ENCODE data around the gene STH. TPM values are rescaled to one million over a fixed set of nuclear protein-coding genes. Genes with fewer than 3 reads are reported as not detected.

STH gene
- total RNA-seq, 1 experiment from 2014 or later: not detected

- Mint-ChIP-seq H3K36me3 (ENCODE audit: insufficient read depth, unreplicated experiment) (no peaks in the 10 kb centered on the region), H3K27ac (ENCODE audit: low read depth, unreplicated experiment) (no peak overlapping the region), H3K9me3 (ENCODE audit: unreplicated experiment) (no peaks in the 10 kb centered on the region), H3K4me3 (ENCODE audit: unreplicated experiment) (no peak overlapping the region), H3K4me1 (ENCODE audit: insufficient read depth, unreplicated experiment) (no peaks in the 10 kb centered on the region), H3K27me3 (ENCODE audit: insufficient read depth, unreplicated experiment) (peaks cover 27% of the 10 kb centered on the region)
- intact Hi-C loops (cut with micrococcal nuclease): no loop called here
- no TSS peak for BruUV-seq (replicated peaks)
- ChIA-PET POLR2A (interaction anchor here (1.0 kb wide), 1 partner anchor 11 kb away, joined by 3 read pairs; no protein-coding TSS in a partner anchor), CTCF (no interaction called here)
- TF ChIP-seq CTCF (IDR thresholded peaks at IDR 0.05; ENCODE audit: unreplicated experiment): no peak
- DNase-seq (ENCODE audit: unreplicated experiment): no peak
These were observed 22.1 kb upstream of the STH start for GRCh38 chr17:45976755-45977505.

DNA sequence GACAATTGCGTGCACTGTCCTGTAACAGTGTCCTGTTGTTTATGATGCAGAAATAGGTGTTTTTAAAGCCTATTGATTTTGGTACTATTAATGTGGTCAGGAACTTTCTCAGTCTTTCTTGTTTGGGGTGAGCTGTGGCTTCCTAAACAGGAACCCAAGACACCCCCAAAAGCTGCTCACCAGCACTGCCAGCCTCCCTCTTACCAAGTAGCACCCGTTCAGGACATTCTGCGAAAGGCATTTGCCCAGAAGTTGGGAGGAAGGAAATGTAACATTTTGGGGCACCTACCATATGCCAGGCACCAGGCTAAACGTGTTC, 21.6 kb upstream of the STH start:
- BruUV-seq (replicated peaks): no TSS peak
- intact Hi-C loops (cut with micrococcal nuclease): no loop called here
- TF ChIP-seq CTCF (IDR thresholded peaks at IDR 0.05; ENCODE audit: unreplicated experiment): no peak
- ChIA-PET POLR2A (interaction anchor here (1.0 kb wide), 1 partner anchor 10 kb away, joined by 3 read pairs; no protein-coding TSS in a partner anchor), CTCF (no interaction called here)
- H3K27ac Mint-ChIP-seq (ENCODE audit: low read depth, unreplicated experiment): no peak overlapping the region
- H3K4me3 Mint-ChIP-seq (ENCODE audit: unreplicated experiment): no peak overlapping the region
- peaks cover 22% of the 10 kb centered on the region for H3K27me3 Mint-ChIP-seq (ENCODE audit: insufficient read depth, unreplicated experiment)
- no peaks in the 10 kb centered on the region for H3K4me1 Mint-ChIP-seq (ENCODE audit: insufficient read depth, unreplicated experiment)
- DNase-seq (ENCODE audit: unreplicated experiment): no peak
- no peaks in the 10 kb centered on the region for H3K36me3 Mint-ChIP-seq (ENCODE audit: insufficient read depth, unreplicated experiment)
- no peaks in the 10 kb centered on the region for H3K9me3 Mint-ChIP-seq (ENCODE audit: unreplicated experiment)

- no TSS peak for BruUV-seq (replicated peaks)
- H3K9me3 Mint-ChIP-seq (ENCODE audit: unreplicated experiment): no peaks in the 10 kb centered on the region
- H3K4me1 Mint-ChIP-seq (ENCODE audit: insufficient read depth, unreplicated experiment): no peaks in the 10 kb centered on the region
- intact Hi-C loops (cut with micrococcal nuclease): no loop called here
- H3K27me3 Mint-ChIP-seq (ENCODE audit: insufficient read depth, unreplicated experiment): peaks cover 17% of the 10 kb centered on the region
- POLR2A ChIA-PET: interaction anchor here (0.6 kb wide), 1 partner anchor 955 kb away, joined by 5 read pairs; no protein-coding TSS in a partner anchor
- no peaks in the 10 kb centered on the region for H3K36me3 Mint-ChIP-seq (ENCODE audit: insufficient read depth, unreplicated experiment)
- DNase-seq (ENCODE audit: unreplicated experiment): no peak
- CTCF ChIA-PET: no interaction called here
- H3K4me3 Mint-ChIP-seq (ENCODE audit: unreplicated experiment): no peak overlapping the region
- H3K27ac Mint-ChIP-seq (ENCODE audit: low read depth, unreplicated experiment): no peak overlapping the region
- TF ChIP-seq CTCF (IDR thresholded peaks at IDR 0.05; ENCODE audit: unreplicated experiment): no peak
These were observed 20.9 kb upstream of the STH start for GRCh38 chr17:45977976-45978626.

DNA sequence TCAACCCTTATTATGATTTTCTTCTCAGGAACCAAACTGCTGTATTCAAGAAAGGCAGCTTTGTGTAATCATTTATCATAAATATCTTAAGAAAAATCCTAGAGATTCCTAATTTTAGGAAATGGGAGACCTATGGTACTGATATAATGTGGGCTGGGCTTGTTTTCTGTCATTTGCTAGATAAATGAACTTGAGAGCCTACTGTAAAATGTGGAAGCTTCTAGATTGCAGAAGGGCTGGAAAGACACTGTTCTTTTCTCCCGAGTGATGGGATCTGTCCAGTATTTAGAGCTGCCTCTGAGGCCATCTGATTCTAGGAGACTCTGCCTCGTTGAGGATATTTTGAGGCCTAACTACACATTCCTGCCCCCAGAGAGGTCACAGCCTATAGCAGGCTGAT, 19.9 kb upstream of the STH start:
- ChIA-PET POLR2A (interaction anchor here (0.7 kb wide), 1 partner anchor 17 kb away, joined by 3 read pairs; no protein-coding TSS in a partner anchor), CTCF (no interaction called here)
- no peak overlapping the region for H3K4me3 Mint-ChIP-seq (ENCODE audit: unreplicated experiment)
- H3K4me1 Mint-ChIP-seq (ENCODE audit: insufficient read depth, unreplicated experiment): no peaks in the 10 kb centered on the region
- H3K27me3 Mint-ChIP-seq (ENCODE audit: insufficient read depth, unreplicated experiment): peaks cover 17% of the 10 kb centered on the region
- no TSS peak for BruUV-seq (replicated peaks)
- no peak for TF ChIP-seq CTCF (IDR thresholded peaks at IDR 0.05; ENCODE audit: unreplicated experiment)
- intact Hi-C loops (cut with micrococcal nuclease): no loop called here
- H3K27ac Mint-ChIP-seq (ENCODE audit: low read depth, unreplicated experiment): no peak overlapping the region
- no peak for DNase-seq (ENCODE audit: unreplicated experiment)
- H3K36me3 Mint-ChIP-seq (ENCODE audit: insufficient read depth, unreplicated experiment): no peaks in the 10 kb centered on the region
- no peaks in the 10 kb centered on the region for H3K9me3 Mint-ChIP-seq (ENCODE audit: unreplicated experiment)

Data from MCF 10A (cell line).